Cardiac fibroblast (primary cell): ENCODE results near the gene SYNC.

ENCODE experiments used
- DNase-seq, 2 donors: peaks; one replicate each; pipeline versions ENCODE4 v3.0.0 to v3.0.0-alpha.2; 2010; ENCODE audit warnings: low read depth in 2 of 2
- H3K4me3 ChIP-seq, 2 donors: replicated peaks in 1 of 2; 1 replicate in 1 of 2; 2 replicates in 1 of 2; pipeline ENCODE4 v1.5.1; 2011; ENCODE audit warnings: low read depth in 2 of 2, low read length in 2 of 2, mild to moderate bottlenecking in 2 of 2, moderate library complexity in 1 of 2
- CTCF ChIP-seq: IDR thresholded peaks from one replicate; pipeline ENCODE4 v1.5.1; 2011; ENCODE audit warnings: low read depth, mild to moderate bottlenecking, low read length, inconsistent platforms

The SYNC gene

DNA sequence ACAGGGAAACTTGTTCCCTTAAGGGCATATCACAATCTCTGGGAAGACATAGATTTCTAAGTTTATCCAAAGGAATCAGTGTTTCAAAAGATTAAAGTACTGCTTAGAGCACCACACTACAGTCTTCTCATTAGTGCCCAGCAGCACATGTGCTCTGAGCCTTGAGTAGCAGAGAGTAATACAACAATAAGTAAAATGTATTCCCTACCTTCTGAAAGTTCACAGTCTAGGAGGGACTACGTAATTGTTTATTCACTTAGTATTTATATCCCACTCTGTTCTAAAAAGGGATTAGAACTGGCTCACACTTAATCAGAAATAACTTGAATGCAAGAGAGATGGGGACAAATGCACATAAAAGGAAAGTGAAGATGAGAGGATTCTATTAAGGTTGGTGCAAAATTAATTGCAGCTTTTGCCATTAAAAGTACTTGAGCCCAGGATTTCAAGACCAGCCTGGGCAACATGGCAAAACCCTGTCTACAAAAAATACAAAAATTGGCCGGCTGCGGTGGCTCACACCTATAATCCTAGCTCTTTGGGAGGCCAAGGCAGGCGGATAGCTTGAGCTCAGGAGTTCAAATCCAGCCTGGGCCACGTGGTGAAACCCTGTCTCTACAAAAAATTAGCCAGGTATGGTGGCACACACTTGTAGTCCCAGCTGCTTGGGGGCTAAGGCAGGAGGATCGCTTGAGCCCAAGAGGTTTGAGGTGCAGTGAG lies 9.0 kb downstream of the SYNC start:
- no peak for DNase-seq
- TF ChIP-seq CTCF, result no peak
- no peak overlapping the region for H3K4me3 ChIP-seq

DNA sequence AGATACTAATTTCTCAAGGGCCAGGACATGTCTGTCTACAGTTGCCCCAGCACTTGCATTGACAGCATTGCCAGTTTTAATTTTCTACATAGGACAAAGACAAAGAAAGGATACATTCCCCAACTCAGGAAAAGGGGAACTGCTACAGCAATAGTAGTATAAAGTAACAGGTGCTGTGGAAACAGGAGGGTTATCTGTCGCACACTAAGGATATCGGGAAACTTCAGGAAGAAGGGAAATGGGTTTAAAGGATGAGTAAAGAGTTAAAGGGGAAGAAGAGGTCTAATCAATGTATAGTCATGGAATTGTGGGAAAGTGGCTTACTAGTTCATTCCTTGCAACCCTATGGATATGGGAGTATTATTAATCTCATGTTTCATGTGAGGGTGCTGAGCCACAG lies 16.2 kb downstream of the SYNC start:
- no peak overlapping the region for H3K4me3 ChIP-seq
- DNase-seq, result no peak
- TF ChIP-seq CTCF, result no peak

DNA sequence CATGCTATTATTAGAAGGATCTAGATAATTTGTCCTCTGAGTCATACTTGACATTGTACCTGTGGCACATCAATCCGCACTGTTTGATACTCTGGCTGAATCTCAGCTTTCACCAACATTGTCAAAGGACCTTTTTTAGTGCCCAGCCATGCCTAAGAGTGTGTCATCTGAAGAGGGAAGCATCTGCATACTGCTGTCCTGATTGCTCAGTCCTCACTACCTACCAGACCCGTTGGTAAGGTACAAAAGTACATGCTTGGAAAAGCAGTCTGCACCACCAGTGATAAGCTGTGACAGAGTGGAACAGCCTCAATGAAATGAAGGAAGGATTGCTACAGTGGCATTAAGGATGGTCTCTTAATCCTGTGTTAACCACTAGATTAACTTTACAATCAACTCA lies 17.1 kb downstream of the SYNC start:
- no peak for TF ChIP-seq CTCF
- H3K4me3 ChIP-seq, result no peak overlapping the region
- no peak for DNase-seq

DNA sequence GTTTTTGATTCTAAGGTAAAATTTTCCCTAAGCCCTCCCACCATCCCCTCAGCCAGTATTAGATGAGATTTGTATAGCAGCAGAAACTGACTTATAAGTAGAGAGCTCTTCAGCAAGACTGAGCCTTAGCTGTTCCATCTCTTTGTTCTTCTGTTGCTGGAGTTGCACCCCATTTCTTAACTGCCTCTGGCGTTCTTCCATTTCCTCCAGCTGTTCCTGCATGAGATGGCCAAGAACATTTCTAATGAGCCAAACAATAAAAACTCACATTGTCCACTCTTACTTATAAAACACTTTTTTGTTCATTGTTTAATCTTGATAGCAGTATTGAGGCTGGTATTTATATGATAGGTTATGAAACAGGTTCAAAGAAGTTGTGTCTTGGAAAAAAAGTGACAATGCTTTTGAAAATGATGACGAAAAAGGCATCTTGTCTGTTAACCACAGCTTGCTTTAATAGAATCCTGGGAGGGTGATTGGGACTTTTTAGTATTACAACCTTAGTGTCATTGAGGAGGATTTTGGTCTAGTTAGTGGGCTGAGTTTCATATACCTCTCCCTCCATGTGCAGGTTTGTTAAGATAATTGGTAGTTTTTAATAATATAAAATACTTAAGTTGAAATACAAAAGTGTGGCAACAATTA lies 18.3 kb downstream of the SYNC start:
- TF ChIP-seq CTCF, result no peak
- DNase-seq, result peak; percentile 80 to 89
- H3K4me3 ChIP-seq, result no peak overlapping the region

GRCh38 chr1:32683397-32683796 lies 19.2 kb downstream of the SYNC start:
- H3K4me3 ChIP-seq, result no peak overlapping the region
- no peak for TF ChIP-seq CTCF
- peak in 1 of 2 donors; percentile 10 for DNase-seq

- DNase-seq, result no peak
- no peak overlapping the region for H3K4me3 ChIP-seq
- TF ChIP-seq CTCF, result no peak
Observed at GRCh38 chr1:32681999-32682398, 20.6 kb downstream of the SYNC start.

DNA sequence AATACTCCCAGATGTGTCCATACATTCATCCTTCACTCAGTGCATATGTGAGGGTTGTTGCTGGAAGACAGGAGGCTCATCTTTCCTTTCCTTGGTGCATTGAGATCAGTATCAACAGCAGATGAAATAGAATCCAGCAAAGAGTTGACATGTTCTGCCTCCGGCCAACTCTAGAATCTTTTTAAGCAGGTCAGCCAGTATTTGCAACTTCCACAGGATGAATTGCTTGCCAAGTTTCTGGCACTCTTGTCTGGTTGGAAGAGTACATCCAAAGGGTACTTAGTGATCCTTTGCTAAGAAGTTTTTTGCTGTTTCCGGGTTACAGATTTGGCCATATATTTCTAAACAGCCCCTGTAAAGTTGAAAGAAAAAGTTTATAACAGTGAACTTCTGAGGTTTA lies 21.1 kb downstream of the SYNC start:
- TF ChIP-seq CTCF, result no peak
- DNase-seq, result peak in 1 of 2 donors; percentile 78
- no peak overlapping the region for H3K4me3 ChIP-seq
